Measurements from ENCODE around the gene KLF8.

Gene KLF8

DNA sequence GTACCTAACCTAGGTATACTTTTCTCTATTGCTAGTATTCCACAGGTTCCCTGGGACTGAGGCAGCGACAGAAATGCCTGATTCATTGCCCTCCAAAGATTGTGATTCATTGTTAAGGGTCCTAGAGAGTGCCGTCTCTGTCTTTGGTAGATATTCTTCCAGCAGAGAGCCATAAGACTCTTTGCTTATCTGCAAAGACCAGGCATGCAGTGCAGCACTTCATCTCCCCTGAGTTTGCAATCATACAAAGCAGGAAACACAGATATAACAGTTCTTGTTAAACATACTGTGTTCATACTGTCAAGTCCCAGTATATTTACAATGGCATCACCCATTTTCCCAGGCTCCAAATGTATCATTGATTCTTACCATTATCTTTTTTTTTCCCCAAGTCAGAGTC lies 47.7 kb downstream of the KLF8 start (continued):
- TF ChIP-seq ZNF114 (tag by site-specific recombination; IDR thresholded peaks at IDR 0.05) (no peak), ZBTB48 (tag by site-specific recombination; IDR thresholded peaks at IDR 0.05) (no peak), MEIS1 (CRISPR knock-in tag; IDR thresholded peaks at IDR 0.05; ENCODE audit: borderline replicate concordance) (no peak), ZBTB21 (tag by site-specific recombination; IDR thresholded peaks at IDR 0.05) (no peak)
- TF ChIP-seq, protein P1, sequence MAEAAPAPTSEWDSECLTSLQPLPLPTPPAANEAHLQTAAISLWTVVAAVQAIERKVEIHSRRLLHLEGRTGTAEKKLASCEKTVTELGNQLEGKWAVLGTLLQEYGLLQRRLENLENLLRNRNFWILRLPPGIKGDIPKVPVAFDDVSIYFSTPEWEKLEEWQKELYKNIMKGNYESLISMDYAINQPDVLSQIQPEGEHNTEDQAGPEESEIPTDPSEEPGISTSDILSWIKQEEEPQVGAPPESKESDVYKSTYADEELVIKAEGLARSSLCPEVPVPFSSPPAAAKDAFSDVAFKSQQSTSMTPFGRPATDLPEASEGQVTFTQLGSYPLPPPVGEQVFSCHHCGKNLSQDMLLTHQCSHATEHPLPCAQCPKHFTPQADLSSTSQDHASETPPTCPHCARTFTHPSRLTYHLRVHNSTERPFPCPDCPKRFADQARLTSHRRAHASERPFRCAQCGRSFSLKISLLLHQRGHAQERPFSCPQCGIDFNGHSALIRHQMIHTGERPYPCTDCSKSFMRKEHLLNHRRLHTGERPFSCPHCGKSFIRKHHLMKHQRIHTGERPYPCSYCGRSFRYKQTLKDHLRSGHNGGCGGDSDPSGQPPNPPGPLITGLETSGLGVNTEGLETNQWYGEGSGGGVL (tag by site-specific recombination; IDR thresholded peaks at IDR 0.05) = no peak
- TF ChIP-seq, protein P2, sequence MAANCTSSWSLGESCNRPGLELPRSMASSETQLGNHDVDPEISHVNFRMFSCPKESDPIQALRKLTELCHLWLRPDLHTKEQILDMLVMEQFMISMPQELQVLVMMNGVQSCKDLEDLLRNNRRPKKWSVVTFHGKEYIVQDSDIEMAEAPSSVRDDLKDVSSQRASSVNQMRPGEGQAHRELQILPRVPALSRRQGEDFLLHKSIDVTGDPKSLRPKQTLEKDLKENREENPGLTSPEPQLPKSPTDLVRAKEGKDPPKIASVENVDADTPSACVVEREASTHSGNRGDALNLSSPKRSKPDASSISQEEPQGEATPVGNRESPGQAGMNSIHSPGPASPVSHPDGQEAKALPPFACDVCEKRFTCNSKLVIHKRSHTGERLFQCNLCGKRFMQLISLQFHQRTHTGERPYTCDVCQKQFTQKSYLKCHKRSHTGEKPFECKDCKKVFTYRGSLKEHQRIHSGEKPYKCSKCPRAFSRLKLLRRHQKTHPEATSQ (tag by site-specific recombination; IDR thresholded peaks at IDR 0.05) = no peak

DNA sequence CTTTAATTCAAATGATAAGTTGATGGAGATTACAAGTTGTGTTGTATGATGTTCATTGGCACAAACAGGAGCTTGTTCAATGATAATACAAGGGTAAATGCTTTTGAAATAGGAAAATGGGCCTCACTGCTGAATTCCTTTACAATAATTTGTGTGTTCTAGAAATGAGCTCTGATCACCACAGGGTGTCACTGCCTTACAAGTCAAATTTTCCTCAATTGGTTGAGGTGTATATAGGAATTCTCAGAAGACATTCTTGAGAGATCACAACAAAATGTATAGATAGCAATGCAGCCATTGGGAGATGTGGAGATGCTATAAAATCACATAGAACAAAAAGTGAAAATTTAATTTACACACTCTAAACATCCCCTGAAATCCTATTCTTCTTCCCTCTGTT lies 49.6 kb downstream of the KLF8 start:
- H3K9me3 ChIP-seq (ENCODE audit: control insufficient read depth, insufficient read depth, low read depth, low read length) = no peaks in the 10 kb centered on the region
- ChIA-PET CTCF (interaction anchor here (0.5 to 3.3 kb wide), 6 partner anchors 22 to 507 kb away, joined by 3 to 31 read pairs (median 4); partner anchors contain the start of gene NBDY), POLR2A (no interaction called here)
- no peak overlapping the region for H3K4me3 ChIP-seq (ENCODE audit: low read depth, low read length)
- H3K36me3 ChIP-seq (ENCODE audit: control insufficient read depth in 2 of 2, insufficient read depth in 1 of 2, low read length in 2 of 2) = no peaks in the 10 kb centered on the region
- H3K27ac ChIP-seq (ENCODE audit: extremely low read depth, low read depth, low read length) = no peak overlapping the region
- TF ChIP-seq ZNF654 (tag by site-specific recombination; IDR thresholded peaks at IDR 0.05; ENCODE audit: low read depth) (peak; percentile 34), ZNF670 (tag by site-specific recombination; IDR thresholded peaks at IDR 0.05; ENCODE audit: low read depth) (no peak)
- H3K4me1 ChIP-seq (ENCODE audit: control insufficient read depth, insufficient read depth, low read length) = no peaks in the 10 kb centered on the region

DNA sequence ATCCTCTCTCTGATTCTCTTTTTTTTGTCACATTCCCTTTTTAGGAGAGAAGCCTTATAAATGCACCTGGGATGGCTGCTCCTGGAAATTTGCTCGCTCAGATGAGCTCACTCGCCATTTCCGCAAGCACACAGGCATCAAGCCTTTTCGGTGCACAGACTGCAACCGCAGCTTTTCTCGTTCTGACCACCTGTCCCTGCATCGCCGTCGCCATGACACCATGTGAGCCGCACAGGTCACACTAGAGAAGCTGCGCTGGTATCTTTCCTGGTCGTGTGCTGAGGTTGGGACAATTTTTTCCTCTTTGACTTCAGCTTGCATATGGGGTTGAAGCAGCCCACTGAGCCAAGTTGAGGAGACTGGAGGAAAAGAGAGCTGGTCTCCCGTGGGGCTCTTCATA lies 52.1 kb downstream of the KLF8 start:
- ChIA-PET POLR2A (no interaction called here), CTCF (interaction anchor here (0.7 kb wide), 1 partner anchor 442 kb away, joined by 3 read pairs; no protein-coding TSS in a partner anchor)
- Histone ChIP-seq H3K4me1 (ENCODE audit: control insufficient read depth, insufficient read depth, low read length) (no peaks in the 10 kb centered on the region), H3K27ac (ENCODE audit: extremely low read depth, low read depth, low read length) (no peak overlapping the region), H3K4me3 (ENCODE audit: low read depth, low read length) (no peak overlapping the region), H3K36me3 (ENCODE audit: control insufficient read depth in 2 of 2, insufficient read depth in 1 of 2, low read length in 2 of 2) (no peaks in the 10 kb centered on the region), H3K9me3 (ENCODE audit: control insufficient read depth, insufficient read depth, low read depth, low read length) (no peaks in the 10 kb centered on the region)
- TF ChIP-seq ZNF670 (tag by site-specific recombination; IDR thresholded peaks at IDR 0.05; ENCODE audit: low read depth) (no peak), ZNF133 (tag by site-specific recombination; IDR thresholded peaks at IDR 0.05) (no peak), ZEB2 (tag by site-specific recombination; IDR thresholded peaks at IDR 0.05) (no peak), SP7 (tag by site-specific recombination; IDR thresholded peaks at IDR 0.05) (no peak), ZNF473 (tag by site-specific recombination; IDR thresholded peaks at IDR 0.05) (no peak), ZBTB17 (tag by site-specific recombination; IDR thresholded peaks at IDR 0.05) (no peak), YY2 (tag by site-specific recombination; IDR thresholded peaks at IDR 0.05) (no peak), ZNF169 (tag by site-specific recombination; IDR thresholded peaks at IDR 0.05) (no peak)

DNA sequence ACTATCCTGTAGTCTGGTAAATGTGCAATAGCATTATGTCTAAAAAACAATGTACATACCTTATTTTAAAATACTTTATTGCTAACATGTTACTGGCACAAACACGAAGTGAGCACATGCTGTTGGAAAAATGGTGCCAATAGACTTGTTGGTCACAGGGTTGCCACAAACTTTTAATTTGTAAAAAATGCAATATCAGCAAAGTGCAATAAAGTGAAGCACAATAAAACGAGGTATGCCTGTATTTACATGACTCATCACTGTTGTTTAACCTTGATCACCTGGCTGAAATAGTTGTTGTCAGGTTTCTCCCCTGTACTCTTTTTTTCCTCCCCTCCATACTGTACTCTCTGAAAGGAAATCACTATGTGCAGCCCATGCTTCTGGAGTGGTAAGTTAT lies 56.5 kb downstream of the KLF8 start:
- CTCF ChIA-PET = interaction anchor here (1.1 kb wide), 1 partner anchor 39 kb away, joined by 3 read pairs; no protein-coding TSS in a partner anchor
- Histone ChIP-seq H3K4me3 (ENCODE audit: low read depth, low read length) (no peak overlapping the region), H3K36me3 (ENCODE audit: control insufficient read depth in 2 of 2, insufficient read depth in 1 of 2, low read length in 2 of 2) (no peaks in the 10 kb centered on the region), H3K4me1 (ENCODE audit: control insufficient read depth, insufficient read depth, low read length) (no peaks in the 10 kb centered on the region), H3K9me3 (ENCODE audit: control insufficient read depth, insufficient read depth, low read depth, low read length) (no peaks in the 10 kb centered on the region), H3K27ac (ENCODE audit: extremely low read depth, low read depth, low read length) (no peak overlapping the region)
- POLR2A ChIA-PET = no interaction called here
- no peak for TF ChIP-seq HOXD13 (CRISPR knock-in tag; IDR thresholded peaks at IDR 0.05; ENCODE audit: borderline replicate concordance)
- no peak for TF ChIP-seq ZNF544 (tag by site-specific recombination; IDR thresholded peaks at IDR 0.05)
- no peak for TF ChIP-seq ZIC2 (tag by site-specific recombination; IDR thresholded peaks at IDR 0.05)
- TF ChIP-seq, protein P3, sequence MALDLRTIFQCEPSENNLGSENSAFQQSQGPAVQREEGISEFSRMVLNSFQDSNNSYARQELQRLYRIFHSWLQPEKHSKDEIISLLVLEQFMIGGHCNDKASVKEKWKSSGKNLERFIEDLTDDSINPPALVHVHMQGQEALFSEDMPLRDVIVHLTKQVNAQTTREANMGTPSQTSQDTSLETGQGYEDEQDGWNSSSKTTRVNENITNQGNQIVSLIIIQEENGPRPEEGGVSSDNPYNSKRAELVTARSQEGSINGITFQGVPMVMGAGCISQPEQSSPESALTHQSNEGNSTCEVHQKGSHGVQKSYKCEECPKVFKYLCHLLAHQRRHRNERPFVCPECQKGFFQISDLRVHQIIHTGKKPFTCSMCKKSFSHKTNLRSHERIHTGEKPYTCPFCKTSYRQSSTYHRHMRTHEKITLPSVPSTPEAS (tag by site-specific recombination; IDR thresholded peaks at IDR 0.05) = no peak
- TF ChIP-seq, protein P4, sequence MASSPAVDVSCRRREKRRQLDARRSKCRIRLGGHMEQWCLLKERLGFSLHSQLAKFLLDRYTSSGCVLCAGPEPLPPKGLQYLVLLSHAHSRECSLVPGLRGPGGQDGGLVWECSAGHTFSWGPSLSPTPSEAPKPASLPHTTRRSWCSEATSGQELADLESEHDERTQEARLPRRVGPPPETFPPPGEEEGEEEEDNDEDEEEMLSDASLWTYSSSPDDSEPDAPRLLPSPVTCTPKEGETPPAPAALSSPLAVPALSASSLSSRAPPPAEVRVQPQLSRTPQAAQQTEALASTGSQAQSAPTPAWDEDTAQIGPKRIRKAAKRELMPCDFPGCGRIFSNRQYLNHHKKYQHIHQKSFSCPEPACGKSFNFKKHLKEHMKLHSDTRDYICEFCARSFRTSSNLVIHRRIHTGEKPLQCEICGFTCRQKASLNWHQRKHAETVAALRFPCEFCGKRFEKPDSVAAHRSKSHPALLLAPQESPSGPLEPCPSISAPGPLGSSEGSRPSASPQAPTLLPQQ (tag by site-specific recombination; IDR thresholded peaks at IDR 0.05) = no peak
- no peak for TF ChIP-seq ZSCAN16 (tag by site-specific recombination; IDR thresholded peaks at IDR 0.05)
- no peak for TF ChIP-seq ZNF791 (tag by site-specific recombination; IDR thresholded peaks at IDR 0.05)
- no peak for TF ChIP-seq ZSCAN23 (tag by site-specific recombination; IDR thresholded peaks at IDR 0.05)
- TF ChIP-seq ZNF521 (tag by site-specific recombination; IDR thresholded peaks at IDR 0.05) = no peak
- no peak for TF ChIP-seq ZFP37 (tag by site-specific recombination; IDR thresholded peaks at IDR 0.05)
